Retinal pigment epithelial cell (primary cell): Measurements from ENCODE around the gene WDR45B.

Experiments
- DNase-seq: peaks from one replicate; pipeline ENCODE4 v3.0.0-alpha.2; 2010; ENCODE audit warnings: low read depth
- H3K4me3 ChIP-seq: 2 replicates; pipeline ENCODE4 v1.5.1; 2011; ENCODE audit warnings: mild to moderate bottlenecking, low read length, control low read depth, moderate library complexity
- CTCF ChIP-seq: conservative IDR thresholded peaks from 2 replicates; pipeline ENCODE4 v1.5.1; 2011; ENCODE audit warnings: low read depth, low read length, control low read depth, inconsistent platforms

WDR45B gene

GRCh38 chr17:82631544-82631943 is 16.7 kb downstream of the WDR45B start:
- DNase-seq: no peak
- no peak overlapping the region for H3K4me3 ChIP-seq
- no peak for TF ChIP-seq CTCF

GRCh38 chr17:82630212-82630611 is 18.0 kb downstream of the WDR45B start:
- no peak for TF ChIP-seq CTCF
- DNase-seq: no peak
- H3K4me3 ChIP-seq: no peak overlapping the region

GRCh38 chr17:82629748-82630147 is 18.5 kb downstream of the WDR45B start:
- H3K4me3 ChIP-seq: no peak overlapping the region
- TF ChIP-seq CTCF: no peak
- no peak for DNase-seq

GRCh38 chr17:82627405-82627804 is 20.8 kb downstream of the WDR45B start:
- no peak for DNase-seq
- no peak overlapping the region for H3K4me3 ChIP-seq
- no peak for TF ChIP-seq CTCF

GRCh38 chr17:82623707-82624106 is 24.5 kb downstream of the WDR45B start:
- no peak for TF ChIP-seq CTCF

GRCh38 chr17:82619641-82620040 is 28.6 kb downstream of the WDR45B start:
- DNase-seq: no peak
- H3K4me3 ChIP-seq: no peak overlapping the region
- TF ChIP-seq CTCF: no peak

More at GRCh38 chr17:82623707-82624106, 24.5 kb downstream of the WDR45B start:
- no peak for DNase-seq
- no peak overlapping the region for H3K4me3 ChIP-seq

GRCh38 chr17:82619211-82619610 is 29.0 kb downstream of the WDR45B start:
- DNase-seq: no peak
- no peak for TF ChIP-seq CTCF
- no peak overlapping the region for H3K4me3 ChIP-seq
